ENCODE results near the gene TMSB10. TPM values are rescaled to one million over a fixed set of nuclear protein-coding genes. Genes with fewer than 3 reads are reported as not detected.

The TMSB10 gene
- total RNA-seq, 4 donors from 2014 or later: 693 to 2,974 (median 1,499) TPM

DNA sequence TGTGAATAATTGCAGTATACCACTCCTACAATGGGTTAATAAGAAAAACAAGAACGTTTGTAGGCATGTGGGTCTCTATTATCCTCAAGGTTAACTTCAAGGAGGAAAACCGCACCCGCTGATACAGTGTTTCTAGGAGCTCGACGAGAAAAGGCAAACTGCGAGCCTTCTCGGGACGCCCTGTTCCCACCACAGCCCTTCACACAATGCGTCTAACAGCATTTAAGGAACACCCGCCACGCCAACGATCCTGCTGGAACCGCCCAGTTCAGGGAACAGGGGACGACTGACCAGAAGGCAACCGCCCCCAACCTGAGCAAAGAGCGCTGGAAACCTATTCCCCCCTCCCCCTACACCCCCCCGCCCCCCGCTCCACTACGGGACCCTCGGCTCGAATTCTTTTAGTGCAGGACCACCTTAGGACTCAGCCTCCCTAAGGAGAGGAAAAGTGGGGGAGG, 710 bp upstream of the TMSB10 start:
- H3K4me1 ChIP-seq: no peaks in the 10 kb centered on the region
- H3K9me3 ChIP-seq: no peaks in the 10 kb centered on the region
- intact Hi-C loops (cut with DNase I; ENCODE audit: low total_unique reads): no loop called here
- peak overlapping the region; percentile 63 to 90 for H3K4me3 ChIP-seq
- H3K27ac ChIP-seq: peak overlapping the region; percentile 89 to 91
- TF ChIP-seq POLR2A (IDR thresholded peaks at IDR 0.05): peak in 1 of 2 donors; percentile 62
- TF ChIP-seq, protein P1, sequence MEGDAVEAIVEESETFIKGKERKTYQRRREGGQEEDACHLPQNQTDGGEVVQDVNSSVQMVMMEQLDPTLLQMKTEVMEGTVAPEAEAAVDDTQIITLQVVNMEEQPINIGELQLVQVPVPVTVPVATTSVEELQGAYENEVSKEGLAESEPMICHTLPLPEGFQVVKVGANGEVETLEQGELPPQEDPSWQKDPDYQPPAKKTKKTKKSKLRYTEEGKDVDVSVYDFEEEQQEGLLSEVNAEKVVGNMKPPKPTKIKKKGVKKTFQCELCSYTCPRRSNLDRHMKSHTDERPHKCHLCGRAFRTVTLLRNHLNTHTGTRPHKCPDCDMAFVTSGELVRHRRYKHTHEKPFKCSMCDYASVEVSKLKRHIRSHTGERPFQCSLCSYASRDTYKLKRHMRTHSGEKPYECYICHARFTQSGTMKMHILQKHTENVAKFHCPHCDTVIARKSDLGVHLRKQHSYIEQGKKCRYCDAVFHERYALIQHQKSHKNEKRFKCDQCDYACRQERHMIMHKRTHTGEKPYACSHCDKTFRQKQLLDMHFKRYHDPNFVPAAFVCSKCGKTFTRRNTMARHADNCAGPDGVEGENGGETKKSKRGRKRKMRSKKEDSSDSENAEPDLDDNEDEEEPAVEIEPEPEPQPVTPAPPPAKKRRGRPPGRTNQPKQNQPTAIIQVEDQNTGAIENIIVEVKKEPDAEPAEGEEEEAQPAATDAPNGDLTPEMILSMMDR (IDR thresholded peaks at IDR 0.05): no peak
- H3K36me3 ChIP-seq: no peaks in the 10 kb centered on the region
- DNase-seq: peak; percentile 71 to 85
- H3K27me3 ChIP-seq: no peaks in the 10 kb centered on the region

DNA sequence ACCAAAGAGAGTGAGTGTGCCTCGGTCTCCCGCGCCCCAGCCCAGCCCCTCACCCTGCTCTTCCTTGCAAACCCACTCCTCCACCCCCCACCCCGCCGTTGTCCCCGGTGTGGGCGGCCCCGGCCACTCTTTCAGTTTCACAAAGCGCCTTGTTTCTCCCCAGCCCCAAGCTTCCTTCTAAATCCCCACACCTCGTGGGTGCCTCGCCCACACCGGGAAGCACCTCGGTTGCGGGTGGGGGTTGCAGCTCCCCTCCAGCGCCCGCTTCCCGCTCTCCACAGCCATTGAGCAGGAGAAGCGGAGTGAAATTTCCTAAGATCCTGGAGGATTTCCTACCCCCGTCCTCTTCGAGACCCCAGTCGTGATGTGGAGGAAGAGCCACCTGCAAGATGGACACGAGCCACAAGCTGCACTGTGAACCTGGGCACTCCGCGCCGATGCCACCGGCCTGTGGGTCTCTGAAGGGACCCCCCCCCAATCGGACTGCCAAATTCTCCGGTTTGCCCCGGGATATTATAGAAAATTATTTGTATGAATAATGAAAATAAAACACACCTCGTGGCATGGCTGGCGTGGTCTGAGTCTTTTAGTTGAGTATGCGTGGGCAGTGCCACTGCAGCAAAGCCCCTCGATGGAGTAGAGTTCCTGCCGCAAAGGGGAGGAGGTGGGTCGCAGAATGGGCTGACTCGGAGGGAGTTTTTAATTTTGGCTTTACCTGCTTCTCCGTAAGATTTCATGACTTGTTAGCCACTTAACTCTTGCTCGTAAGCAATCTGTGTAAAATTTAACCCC, 848 bp downstream of the TMSB10 start:
- peak in 1 of 2 donors; percentile 34 for DNase-seq
- TF ChIP-seq, protein P1 (IDR thresholded peaks at IDR 0.05): no peak
- no peak for TF ChIP-seq POLR2A (IDR thresholded peaks at IDR 0.05)
- intact Hi-C loops (cut with DNase I; ENCODE audit: low total_unique reads): no loop called here

DNA sequence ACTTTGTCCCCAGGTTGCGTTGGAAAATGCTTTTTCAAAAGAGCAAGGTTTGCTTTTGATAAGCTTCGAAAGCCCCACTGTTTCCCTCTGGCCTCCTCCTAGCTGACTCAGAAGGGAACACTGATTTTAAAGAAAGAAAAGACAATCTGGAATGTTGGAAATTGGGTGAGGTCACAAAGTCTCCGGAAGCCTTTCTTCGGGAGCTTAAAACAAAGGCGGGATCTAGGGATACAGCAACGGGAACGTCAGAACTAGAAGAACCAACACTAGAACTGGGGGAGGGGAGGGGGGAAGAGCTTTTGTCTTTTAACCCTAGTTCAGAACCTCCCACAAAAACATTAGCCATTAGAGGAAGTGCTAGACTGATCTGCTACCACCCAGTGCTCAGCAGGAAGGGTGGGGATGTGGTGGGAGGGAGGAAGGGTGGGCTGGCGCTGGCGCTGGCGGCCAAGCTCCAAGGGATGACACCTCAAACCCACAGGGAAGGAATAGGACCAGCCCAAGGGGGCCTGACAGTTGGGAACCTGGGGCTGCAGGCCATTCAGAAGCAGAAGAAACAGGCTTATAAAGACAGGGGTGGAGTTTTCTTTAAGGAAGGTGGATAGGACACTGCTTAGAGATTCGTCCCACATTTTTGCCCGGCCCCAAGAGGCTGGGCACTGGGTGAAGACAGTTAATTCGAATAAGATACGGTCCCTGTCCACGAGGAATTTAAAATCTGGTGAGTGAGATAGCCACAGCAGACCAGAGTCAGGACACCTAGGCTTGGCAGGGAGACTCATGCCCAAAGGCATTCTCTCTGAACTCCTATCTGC, 1.7 kb downstream of the TMSB10 start:
- peak in 1 of 2 donors; percentile 31 for TF ChIP-seq POLR2A (IDR thresholded peaks at IDR 0.05)
- TF ChIP-seq, protein P1 (IDR thresholded peaks at IDR 0.05): no peak
- intact Hi-C loops (cut with DNase I; ENCODE audit: low total_unique reads): no loop called here
- Histone ChIP-seq H3K36me3 (no peaks in the 10 kb centered on the region), H3K27me3 (no peaks in the 10 kb centered on the region), H3K4me3 (peak overlapping the region; percentile 63 to 90), H3K27ac (peak overlapping the region; percentile 89 to 91), H3K4me1 (no peaks in the 10 kb centered on the region), H3K9me3 (no peaks in the 10 kb centered on the region)
- DNase-seq: peak; percentile 45 to 70

More for the DNA sequence above, 848 bp downstream of the TMSB10 start:
- Histone ChIP-seq H3K27me3 (no peaks in the 10 kb centered on the region), H3K9me3 (no peaks in the 10 kb centered on the region), H3K4me1 (no peaks in the 10 kb centered on the region), H3K27ac (peak overlapping the region; percentile 89 to 91), H3K36me3 (no peaks in the 10 kb centered on the region), H3K4me3 (peak overlapping the region; percentile 63 to 90)

DNA sequence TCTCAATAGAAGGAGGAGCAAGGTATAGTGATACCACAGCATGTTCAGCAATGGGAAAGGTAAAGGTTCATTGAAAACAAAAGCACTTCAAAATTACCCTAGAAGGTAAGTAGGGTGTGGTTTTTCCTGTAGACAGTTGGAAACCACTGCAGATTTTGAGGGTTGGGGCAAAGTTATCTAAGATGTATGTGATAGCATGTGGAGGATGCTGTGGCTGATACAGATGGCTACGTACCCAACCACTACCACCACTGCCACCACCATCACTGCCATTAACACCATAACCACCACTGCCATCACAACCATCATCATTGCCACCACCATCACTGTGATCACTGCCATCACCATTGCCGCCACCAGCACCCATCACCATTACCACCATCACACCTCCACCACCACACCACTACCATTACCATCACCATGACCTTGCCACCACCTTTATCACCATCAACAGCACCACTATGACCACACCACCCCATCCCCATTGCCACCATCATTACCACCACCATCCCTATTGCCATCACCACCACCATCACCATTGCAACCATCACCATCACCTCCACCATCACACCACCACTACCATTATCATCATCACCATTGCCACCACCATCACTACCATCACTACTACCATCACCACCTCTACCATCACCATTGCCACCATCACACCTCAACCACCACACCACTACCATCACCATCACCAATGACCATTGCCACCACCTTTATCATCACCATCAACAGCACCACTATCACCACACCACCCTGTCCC, 3.7 kb downstream of the TMSB10 start:
- H3K36me3 ChIP-seq: no peaks in the 10 kb centered on the region
- H3K9me3 ChIP-seq: no peaks in the 10 kb centered on the region
- H3K4me3 ChIP-seq: no peak overlapping the region
- no peaks in the 10 kb centered on the region for H3K27me3 ChIP-seq
- intact Hi-C loops (cut with DNase I; ENCODE audit: low total_unique reads): no loop called here
- no peaks in the 10 kb centered on the region for H3K4me1 ChIP-seq
- no peak for DNase-seq
- H3K27ac ChIP-seq: no peak overlapping the region
- TF ChIP-seq, protein P1 (IDR thresholded peaks at IDR 0.05): no peak
- no peak for TF ChIP-seq POLR2A (IDR thresholded peaks at IDR 0.05)

Measured in uterus (tissue), 4 donors.